ENCODE data around the gene AP1G2. TPM values are rescaled to one million over a fixed set of nuclear protein-coding genes. Genes with fewer than 3 reads are reported as not detected.

The AP1G2 gene
- polyA plus RNA-seq, 2 donors, result 81.5 to 171 TPM

DNA sequence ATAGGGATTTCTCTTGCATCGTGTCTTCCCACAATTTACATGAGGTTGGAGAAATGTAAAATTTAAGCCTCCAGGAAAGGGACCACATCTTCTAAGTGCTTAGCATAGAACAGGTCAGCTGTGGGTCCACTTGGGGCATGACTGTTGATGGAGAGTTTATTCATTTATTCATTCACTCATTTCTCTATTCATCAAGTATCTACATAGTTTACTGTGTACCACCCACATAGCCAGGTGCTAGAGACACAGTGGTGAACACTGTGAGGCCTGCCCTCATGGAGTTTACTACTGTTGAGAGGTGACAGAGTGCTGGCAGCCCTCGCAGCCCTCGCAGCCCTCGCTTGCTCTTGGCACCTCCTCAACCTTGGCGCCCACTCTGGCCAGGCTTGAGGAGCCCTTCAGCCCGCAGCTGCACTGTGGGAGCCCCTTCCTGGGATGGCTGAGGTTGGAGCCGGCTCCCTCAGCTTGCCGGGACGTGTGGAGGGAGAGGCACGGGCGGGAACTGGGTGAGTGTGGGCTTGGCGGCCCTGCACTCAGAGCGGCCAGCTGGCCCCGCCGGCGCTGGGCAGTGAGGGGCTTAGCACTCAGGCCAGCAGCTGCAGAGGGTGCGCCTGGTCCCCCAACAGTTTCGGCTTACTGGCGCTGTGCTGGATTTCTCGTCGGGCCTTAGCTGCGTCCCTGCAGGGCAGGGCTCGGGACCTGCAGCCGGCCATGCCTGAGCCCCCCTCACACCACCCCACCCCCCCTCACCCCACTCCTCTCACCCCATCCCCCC, 12.7 kb upstream of the AP1G2 start:
- Histone ChIP-seq H3K36me3 (ENCODE audit: control insufficient read depth in 2 of 2, insufficient read depth in 2 of 2, low read length in 1 of 2) (no peaks in the 10 kb centered on the region), H3K9me3 (ENCODE audit: control insufficient read depth in 2 of 2, insufficient read depth in 1 of 2, low read depth in 1 of 2, low read length in 1 of 2) (no peaks in the 10 kb centered on the region), H3K4me1 (ENCODE audit: control insufficient read depth in 2 of 2, insufficient read depth in 2 of 2, low read length in 1 of 2) (peaks cover 2 to 11% of the 10 kb centered on the region in 2 donors), H3K27ac (ENCODE audit: low read depth in 2 of 2, low read length in 1 of 2) (no peak overlapping the region), H3K4me3 (ENCODE audit: low read depth in 1 of 2, low read length in 2 of 2) (no peak overlapping the region), H3K27me3 (ENCODE audit: control insufficient read depth in 1 of 2, insufficient read depth in 2 of 2, low read length in 2 of 2) (peaks cover 0 to 24% of the 10 kb centered on the region in 2 donors)
- WGBS, 2 donors, result 89 to 90% methylated on average over 23 to 24 of the region's 24 CpGs

DNA sequence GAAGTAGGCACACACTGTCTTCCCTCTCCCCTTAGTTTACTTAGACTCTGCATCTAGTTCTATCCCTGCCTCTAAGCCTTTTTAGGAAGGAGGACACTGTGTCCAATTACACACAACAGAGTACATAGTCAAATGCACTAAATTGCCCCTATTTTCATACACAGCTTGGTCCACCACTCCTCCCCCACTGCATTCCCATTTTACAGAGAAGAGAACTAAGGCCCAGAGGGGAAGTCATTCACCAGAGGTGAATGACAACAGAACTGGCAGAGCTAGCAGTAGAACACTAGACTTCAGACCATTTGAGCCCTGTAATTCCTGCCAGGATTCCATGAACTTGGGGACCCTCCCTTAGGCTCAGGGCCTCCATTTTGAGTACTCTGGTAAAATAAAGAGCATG, 12.1 kb upstream of the AP1G2 start:
- H3K27me3 ChIP-seq (ENCODE audit: control insufficient read depth in 1 of 2, insufficient read depth in 2 of 2, low read length in 2 of 2), result peaks cover 0 to 24% of the 10 kb centered on the region in 2 donors
- H3K36me3 ChIP-seq (ENCODE audit: control insufficient read depth in 2 of 2, insufficient read depth in 2 of 2, low read length in 1 of 2), result no peaks in the 10 kb centered on the region
- no peak overlapping the region for H3K27ac ChIP-seq (ENCODE audit: low read depth in 2 of 2, low read length in 1 of 2)
- H3K9me3 ChIP-seq (ENCODE audit: control insufficient read depth in 2 of 2, insufficient read depth in 1 of 2, low read depth in 1 of 2, low read length in 1 of 2), result no peaks in the 10 kb centered on the region
- peaks cover 2 to 11% of the 10 kb centered on the region in 2 donors for H3K4me1 ChIP-seq (ENCODE audit: control insufficient read depth in 2 of 2, insufficient read depth in 2 of 2, low read length in 1 of 2)
- no peak overlapping the region for H3K4me3 ChIP-seq (ENCODE audit: low read depth in 1 of 2, low read length in 2 of 2)

DNA sequence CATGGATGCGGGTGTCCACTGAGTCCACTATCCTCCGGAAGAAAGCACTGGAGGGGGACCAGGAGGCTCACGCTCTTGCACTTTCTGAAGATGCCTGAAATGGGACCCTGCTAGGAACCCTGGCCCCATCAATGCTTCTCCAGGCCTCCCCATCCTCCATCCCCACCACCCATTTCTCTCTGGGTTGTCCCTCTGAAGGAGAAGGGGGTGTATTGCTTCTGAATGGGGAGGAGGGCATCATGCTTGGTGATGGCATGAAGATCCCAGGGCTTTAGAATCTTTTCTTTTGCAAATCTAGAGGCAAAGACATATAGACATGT, 11.7 kb upstream of the AP1G2 start:
- peaks cover 2 to 11% of the 10 kb centered on the region in 2 donors for H3K4me1 ChIP-seq (ENCODE audit: control insufficient read depth in 2 of 2, insufficient read depth in 2 of 2, low read length in 1 of 2)
- H3K27ac ChIP-seq (ENCODE audit: low read depth in 2 of 2, low read length in 1 of 2), result no peak overlapping the region
- H3K9me3 ChIP-seq (ENCODE audit: control insufficient read depth in 2 of 2, insufficient read depth in 1 of 2, low read depth in 1 of 2, low read length in 1 of 2), result no peaks in the 10 kb centered on the region
- H3K36me3 ChIP-seq (ENCODE audit: control insufficient read depth in 2 of 2, insufficient read depth in 2 of 2, low read length in 1 of 2), result no peaks in the 10 kb centered on the region
- WGBS, 2 donors, result 61 to 63% methylated on average over 3 of the region's 3 CpGs
- H3K27me3 ChIP-seq (ENCODE audit: control insufficient read depth in 1 of 2, insufficient read depth in 2 of 2, low read length in 2 of 2), result peaks cover 0 to 24% of the 10 kb centered on the region in 2 donors
- H3K4me3 ChIP-seq (ENCODE audit: low read depth in 1 of 2, low read length in 2 of 2), result no peak overlapping the region

DNA sequence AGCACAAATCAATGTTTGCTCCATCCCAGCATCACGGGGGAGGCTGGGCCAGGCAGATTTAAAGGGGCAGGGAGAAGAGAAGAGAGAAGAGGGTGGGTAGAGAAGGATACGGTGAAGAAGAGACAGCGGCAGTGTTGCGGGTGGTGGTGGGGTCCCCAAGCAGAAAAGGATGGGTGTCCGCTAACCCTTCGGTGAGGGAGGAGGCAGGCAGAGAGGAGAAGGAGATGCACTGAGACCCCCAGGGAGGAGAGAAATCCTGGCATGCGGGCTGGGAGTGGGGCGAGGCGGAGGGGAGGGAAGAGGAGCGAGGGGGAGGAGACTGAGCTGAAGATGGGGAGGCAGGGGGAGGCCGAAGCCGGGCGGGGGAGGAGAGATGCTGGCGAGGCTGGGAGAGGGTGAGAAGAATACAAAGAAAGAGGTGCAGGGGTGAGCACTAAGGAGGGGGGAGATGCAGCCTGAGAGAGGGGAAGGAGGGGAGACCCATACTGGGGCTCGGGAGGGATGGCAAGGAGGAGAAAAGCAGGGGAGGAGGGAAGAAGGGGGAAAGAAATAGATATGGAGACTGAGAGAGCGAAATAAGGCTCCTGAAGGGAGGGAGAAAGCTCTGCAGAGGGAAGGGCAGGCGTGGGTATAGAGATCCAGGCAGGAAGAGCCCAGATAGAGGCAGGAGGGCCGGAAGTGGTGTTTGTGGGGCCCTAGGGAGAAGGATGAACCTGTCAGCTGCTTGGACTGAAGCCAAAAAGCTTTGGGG, 11.1 kb upstream of the AP1G2 start, which contains the start of gene JPH4:
Gene JPH4 (minus strand): TSS at position 231 of the 751 bp plus-strand sequence. CDS start 1,337 bp downstream, outside the sequence.
- WGBS, 2 donors, result 22 to 23% methylated on average over 18 of the region's 18 CpGs
- Histone ChIP-seq H3K4me3 (ENCODE audit: low read depth in 1 of 2, low read length in 2 of 2) (no peak within 1 kb of the TSS), H3K4me1 (ENCODE audit: control insufficient read depth in 2 of 2, insufficient read depth in 2 of 2, low read length in 1 of 2) (peaks cover 2 to 11% of the 10 kb centered on the region in 2 donors), H3K36me3 (ENCODE audit: control insufficient read depth in 2 of 2, insufficient read depth in 2 of 2, low read length in 1 of 2) (no peaks in the 10 kb centered on the region), H3K9me3 (ENCODE audit: control insufficient read depth in 2 of 2, insufficient read depth in 1 of 2, low read depth in 1 of 2, low read length in 1 of 2) (no peaks in the 10 kb centered on the region), H3K27me3 (ENCODE audit: control insufficient read depth in 1 of 2, insufficient read depth in 2 of 2, low read length in 2 of 2) (peaks cover 0 to 24% of the 10 kb centered on the region in 2 donors), H3K27ac (ENCODE audit: low read depth in 2 of 2, low read length in 1 of 2) (no peak within 1 kb of the TSS)

DNA sequence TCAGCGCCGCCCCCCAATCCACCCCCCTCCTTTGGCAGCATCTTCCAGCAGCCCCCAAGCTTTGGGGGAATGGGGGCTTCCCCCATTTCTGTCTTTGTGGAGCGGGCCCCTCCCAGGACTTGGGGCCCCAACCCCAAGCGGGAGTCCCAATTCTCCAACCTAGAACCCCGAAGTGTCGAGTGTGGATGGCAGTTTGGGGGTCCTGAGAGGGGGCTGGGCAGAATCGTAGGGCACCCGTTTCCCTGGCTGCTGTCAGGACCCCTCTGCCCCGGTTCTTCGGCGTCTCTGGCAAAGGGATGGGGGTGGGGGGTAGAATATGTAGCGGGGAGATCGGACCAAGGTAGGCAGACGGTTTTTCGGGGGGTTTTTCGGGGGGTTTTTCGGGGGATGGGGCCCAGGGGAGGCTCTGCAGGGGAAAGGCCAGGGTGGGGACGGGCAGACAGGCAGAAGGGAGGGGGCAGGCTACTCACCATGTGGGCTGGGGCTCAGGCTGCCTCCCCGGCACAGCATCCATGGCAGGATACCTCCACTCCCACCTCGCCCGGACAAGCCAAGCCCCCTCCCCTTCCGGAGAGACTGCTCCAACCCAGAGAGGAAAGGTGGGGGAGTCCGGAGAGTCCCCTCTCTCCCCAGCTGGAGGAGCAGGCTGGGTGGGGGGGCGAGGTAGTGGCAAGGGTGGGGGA, 10.3 kb upstream of the AP1G2 start:
- Histone ChIP-seq H3K27ac (ENCODE audit: low read depth in 2 of 2, low read length in 1 of 2) (no peak overlapping the region), H3K36me3 (ENCODE audit: control insufficient read depth in 2 of 2, insufficient read depth in 2 of 2, low read length in 1 of 2) (no peaks in the 10 kb centered on the region), H3K9me3 (ENCODE audit: control insufficient read depth in 2 of 2, insufficient read depth in 1 of 2, low read depth in 1 of 2, low read length in 1 of 2) (no peaks in the 10 kb centered on the region), H3K4me1 (ENCODE audit: control insufficient read depth in 2 of 2, insufficient read depth in 2 of 2, low read length in 1 of 2) (peaks cover 2 to 11% of the 10 kb centered on the region in 2 donors), H3K27me3 (ENCODE audit: control insufficient read depth in 1 of 2, insufficient read depth in 2 of 2, low read length in 2 of 2) (peaks cover 0 to 24% of the 10 kb centered on the region in 2 donors), H3K4me3 (ENCODE audit: low read depth in 1 of 2, low read length in 2 of 2) (no peak overlapping the region)
- WGBS, 2 donors, result 3 to 6% methylated on average over 20 to 24 of the region's 24 CpGs

DNA sequence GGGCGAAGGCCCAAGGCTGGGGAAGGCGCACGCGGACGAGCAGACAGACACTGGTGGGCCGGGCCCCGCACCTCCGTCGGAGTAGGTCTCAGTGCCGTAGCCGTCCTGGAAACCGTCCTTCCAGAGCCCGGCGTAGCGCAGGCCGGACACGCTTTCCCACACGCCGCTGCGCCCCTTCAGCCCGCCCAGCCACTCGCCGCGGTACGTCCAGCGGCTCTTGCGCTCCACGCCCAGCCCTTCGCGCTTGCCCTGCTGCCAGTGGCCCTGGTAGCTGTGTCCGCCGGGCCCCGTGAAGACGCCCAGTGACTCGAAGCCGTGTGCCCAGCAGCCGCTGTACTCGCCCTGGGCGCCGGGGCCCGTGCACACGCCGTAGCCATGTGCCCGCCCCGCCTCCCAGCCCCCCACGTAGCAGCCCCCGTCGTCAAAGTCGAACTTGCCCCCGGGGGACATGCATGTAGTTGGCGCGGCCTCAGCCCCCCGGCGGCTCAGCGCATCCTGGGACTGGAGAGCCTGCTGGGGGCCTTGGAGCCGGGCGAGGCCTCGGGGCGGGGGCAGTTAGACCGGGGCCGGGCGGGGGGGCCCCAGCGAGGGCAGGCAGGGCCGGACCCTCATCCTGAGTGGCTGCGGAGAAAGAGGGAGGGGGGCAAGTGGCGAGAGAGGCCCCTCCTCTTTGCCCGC, 9.6 kb upstream of the AP1G2 start:
- peaks cover 0 to 24% of the 10 kb centered on the region in 2 donors for H3K27me3 ChIP-seq (ENCODE audit: control insufficient read depth in 1 of 2, insufficient read depth in 2 of 2, low read length in 2 of 2)
- H3K9me3 ChIP-seq (ENCODE audit: control insufficient read depth in 2 of 2, insufficient read depth in 1 of 2, low read depth in 1 of 2, low read length in 1 of 2), result no peaks in the 10 kb centered on the region
- no peaks in the 10 kb centered on the region for H3K36me3 ChIP-seq (ENCODE audit: control insufficient read depth in 2 of 2, insufficient read depth in 2 of 2, low read length in 1 of 2)
- peak overlapping the region; percentile 4 to 33 for H3K4me3 ChIP-seq (ENCODE audit: low read depth in 1 of 2, low read length in 2 of 2)
- H3K4me1 ChIP-seq (ENCODE audit: control insufficient read depth in 2 of 2, insufficient read depth in 2 of 2, low read length in 1 of 2), result peaks cover 2 to 11% of the 10 kb centered on the region in 2 donors
- WGBS, 2 donors, result 4 to 6% methylated on average over 52 to 67 of the region's 67 CpGs
- H3K27ac ChIP-seq (ENCODE audit: low read depth in 2 of 2, low read length in 1 of 2), result no peak overlapping the region

DNA sequence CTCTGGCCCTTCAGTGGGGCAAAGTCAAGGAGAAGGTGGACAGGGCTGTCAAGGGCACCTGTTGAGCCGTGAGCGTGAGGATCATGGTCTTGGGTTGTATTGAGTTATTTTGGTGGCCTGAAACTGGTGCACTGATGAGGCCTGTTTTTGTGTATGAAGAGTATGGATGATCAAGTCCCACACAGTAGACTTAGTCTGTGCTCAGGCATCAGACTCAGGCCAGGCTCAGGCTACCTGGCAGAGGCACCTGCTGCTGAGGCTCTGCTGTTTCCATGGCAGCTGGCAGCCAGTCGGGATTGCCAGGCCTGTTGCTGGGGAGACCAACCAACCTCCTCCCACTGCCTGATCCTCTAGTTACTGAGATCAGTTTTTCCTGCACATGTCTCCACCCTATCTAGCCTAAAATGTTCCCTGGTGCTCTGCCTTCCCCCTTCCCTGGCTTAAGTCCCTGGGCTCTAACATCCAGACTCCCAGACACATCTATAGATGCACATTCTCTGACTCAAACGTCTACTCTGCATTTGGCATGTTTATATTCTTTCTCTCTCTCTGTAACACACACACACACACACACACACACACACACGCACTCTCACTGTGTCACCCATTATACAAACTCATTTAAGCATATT, 5.9 kb upstream of the AP1G2 start:
- 62 to 70% methylated on average over 5 of the region's 5 CpGs for WGBS, 2 donors
- no peak overlapping the region for H3K4me3 ChIP-seq (ENCODE audit: low read depth in 1 of 2, low read length in 2 of 2)
- H3K27ac ChIP-seq (ENCODE audit: low read depth in 2 of 2, low read length in 1 of 2), result no peak overlapping the region
- H3K9me3 ChIP-seq (ENCODE audit: control insufficient read depth in 2 of 2, insufficient read depth in 1 of 2, low read depth in 1 of 2, low read length in 1 of 2), result no peaks in the 10 kb centered on the region
- no peaks in the 10 kb centered on the region for H3K36me3 ChIP-seq (ENCODE audit: control insufficient read depth in 2 of 2, insufficient read depth in 2 of 2, low read length in 1 of 2)
- H3K27me3 ChIP-seq (ENCODE audit: control insufficient read depth in 1 of 2, insufficient read depth in 2 of 2, low read length in 2 of 2), result peaks cover 0 to 24% of the 10 kb centered on the region in 2 donors
- H3K4me1 ChIP-seq (ENCODE audit: control insufficient read depth in 2 of 2, insufficient read depth in 2 of 2, low read length in 1 of 2), result peaks cover 2 to 15% of the 10 kb centered on the region in 2 donors

DNA sequence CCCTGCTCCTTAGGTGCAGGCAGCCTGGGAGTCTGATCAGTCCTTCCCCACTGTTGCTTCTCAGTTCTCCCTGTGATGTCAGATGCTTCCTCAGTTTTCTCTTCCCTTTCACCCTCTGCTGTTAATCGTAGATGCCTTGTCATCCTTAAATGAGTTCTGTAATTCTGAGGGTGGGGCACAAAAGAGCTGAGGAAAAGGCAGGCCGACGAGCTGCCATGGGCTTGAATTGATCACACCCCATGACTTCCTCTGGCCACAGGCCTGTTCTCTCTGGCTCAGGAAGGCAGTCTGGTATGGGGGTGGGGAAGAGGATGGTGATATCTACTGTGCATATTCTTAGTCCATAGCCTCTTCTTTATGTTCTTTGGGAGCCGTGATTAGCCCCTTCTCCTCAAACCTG, 5.2 kb upstream of the AP1G2 start:
- H3K4me1 ChIP-seq (ENCODE audit: control insufficient read depth in 2 of 2, insufficient read depth in 2 of 2, low read length in 1 of 2), result peaks cover 2 to 15% of the 10 kb centered on the region in 2 donors
- peaks cover 0 to 17% of the 10 kb centered on the region in 2 donors for H3K27me3 ChIP-seq (ENCODE audit: control insufficient read depth in 1 of 2, insufficient read depth in 2 of 2, low read length in 2 of 2)
- no peaks in the 10 kb centered on the region for H3K36me3 ChIP-seq (ENCODE audit: control insufficient read depth in 2 of 2, insufficient read depth in 2 of 2, low read length in 1 of 2)
- 38 to 48% methylated on average over 4 of the region's 4 CpGs for WGBS, 2 donors
- H3K27ac ChIP-seq (ENCODE audit: low read depth in 2 of 2, low read length in 1 of 2), result no peak overlapping the region
- no peaks in the 10 kb centered on the region for H3K9me3 ChIP-seq (ENCODE audit: control insufficient read depth in 2 of 2, insufficient read depth in 1 of 2, low read depth in 1 of 2, low read length in 1 of 2)
- no peak overlapping the region for H3K4me3 ChIP-seq (ENCODE audit: low read depth in 1 of 2, low read length in 2 of 2)

DNA sequence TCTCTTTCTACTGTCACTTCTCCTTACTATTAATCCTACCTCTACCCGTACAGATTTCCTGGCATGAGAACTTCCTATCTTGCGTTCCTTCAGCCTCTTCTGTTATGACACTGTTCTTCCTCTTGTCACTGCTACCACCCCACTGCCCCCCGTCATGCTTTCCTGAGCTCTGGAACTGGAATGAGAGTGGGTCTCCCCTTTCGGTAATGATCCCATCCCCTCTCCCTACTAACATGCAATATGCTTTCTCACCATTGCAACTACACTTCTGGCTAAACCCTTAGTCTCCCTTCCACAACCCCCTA, 4.9 kb upstream of the AP1G2 start:
- peaks cover 2 to 15% of the 10 kb centered on the region in 2 donors for H3K4me1 ChIP-seq (ENCODE audit: control insufficient read depth in 2 of 2, insufficient read depth in 2 of 2, low read length in 1 of 2)
- H3K36me3 ChIP-seq (ENCODE audit: control insufficient read depth in 2 of 2, insufficient read depth in 2 of 2, low read length in 1 of 2), result no peaks in the 10 kb centered on the region
- WGBS, 2 donors, result 63 to 67% methylated on average over 4 of the region's 4 CpGs
- H3K27me3 ChIP-seq (ENCODE audit: control insufficient read depth in 1 of 2, insufficient read depth in 2 of 2, low read length in 2 of 2), result peaks cover 0 to 14% of the 10 kb centered on the region in 2 donors
- H3K4me3 ChIP-seq (ENCODE audit: low read depth in 1 of 2, low read length in 2 of 2), result no peak overlapping the region
- no peak overlapping the region for H3K27ac ChIP-seq (ENCODE audit: low read depth in 2 of 2, low read length in 1 of 2)
- H3K9me3 ChIP-seq (ENCODE audit: control insufficient read depth in 2 of 2, insufficient read depth in 1 of 2, low read depth in 1 of 2, low read length in 1 of 2), result no peaks in the 10 kb centered on the region

Measured in esophagus (tissue), 2 donors.